B cell (primary cell): ENCODE results near the gene GPR143. TPM values are rescaled to one million over a fixed set of nuclear protein-coding genes. Genes with fewer than 3 reads are reported as not detected.

Source experiments
- ATAC-seq: fragments of 200-7000 bp; cut with Tn5 transposase; one replicate; pipeline ENCODE4 v1.10.0; 2021; ENCODE audit warnings: low read depth, mild to moderate bottlenecking, moderate number of reproducible peaks, moderate library complexity
- CTCF ChIA-PET: fragments of 350-600 bp; sonication (Branson Sonifier 250); formaldehyde crosslinking; loops from one replicate; lab custom pipeline; 2021; ENCODE audit warnings: antibody characterized with exemption, inconsistent platforms; lab: Charles Lee
- POLR2A ChIA-PET: fragments of 350-600 bp; sonication (Branson Sonifier 250); formaldehyde crosslinking; loops from one replicate; lab custom pipeline; 2021; ENCODE audit warnings: antibody characterized with exemption; lab: Charles Lee
- DNase-seq: peaks from one replicate; pipeline ENCODE4 v3.0.0; 2013
- H2AFZ ChIP-seq: 2 replicates; pipeline ENCODE4 v1.6.1; 2012; ENCODE audit warnings: mild to moderate bottlenecking, low read depth, low read length; ENCODE audit not compliant: insufficient read depth, poor library complexity, severe bottlenecking
- H3K27ac ChIP-seq, 2 donors: 1 replicate in 1 of 2; 2 replicates in 1 of 2; pipeline ENCODE4 v1.5.1; 2012 to 2013; ENCODE audit warnings: low read length in 2 of 2, mild to moderate bottlenecking in 2 of 2, moderate library complexity in 1 of 2
- H3K27me3 ChIP-seq, 4 experiments: fragments of 200-600 bp in 1 of 4; sonication (generic) in 1 of 4; replicated peaks in 1 of 4; 1 replicate in 2 of 4; 2 replicates in 2 of 4; pipeline versions ENCODE4 v1.6.1 to v1.7.0; 2013 to 2016; ENCODE audit warnings: low read length in 3 of 4, mild to moderate bottlenecking in 2 of 4, mixed read lengths in 1 of 4, moderate library complexity in 1 of 4; ENCODE audit not compliant: insufficient read depth in 4 of 4, control insufficient read depth in 3 of 4; ENCODE audit errors: control extremely low read depth in 1 of 4
- H3K36me3 ChIP-seq, 2 experiments: replicated peaks in 1 of 2; 1 replicate in 1 of 2; 2 replicates in 1 of 2; pipeline versions ENCODE4 v1.6.1 to v1.7.1; 2013; ENCODE audit warnings: low read length in 1 of 2; ENCODE audit not compliant: insufficient read depth in 2 of 2, control insufficient read depth in 1 of 2; ENCODE audit errors: control extremely low read depth in 1 of 2, extremely low read depth in 1 of 2
- H3K4me1 ChIP-seq, 2 donors: fragments of 200-600 bp in 1 of 2; sonication (generic) in 1 of 2; 1 replicate in 1 of 2; 2 replicates in 1 of 2; pipeline versions ENCODE4 v1.5.1 to v1.6.1; 2013 to 2017; ENCODE audit warnings: low read length in 2 of 2; ENCODE audit not compliant: control insufficient read depth in 2 of 2, insufficient read depth in 2 of 2
- H3K4me2 ChIP-seq: replicated peaks from 2 replicates; pipeline ENCODE3; 2012; ENCODE audit warnings: mild to moderate bottlenecking, low read depth, low read length; ENCODE audit not compliant: poor library complexity, severe bottlenecking
- H3K4me3 ChIP-seq, 5 experiments: fragments of 200-600 bp in 1 of 5; sonication (generic) in 1 of 5; 1 replicate in 3 of 5; 2 replicates in 2 of 5; pipeline versions ENCODE4 v1.5.1 to v1.7.0; 2011 to 2016; ENCODE audit warnings: low read length in 4 of 5, mild to moderate bottlenecking in 4 of 5, low read depth in 2 of 5, control low read depth in 1 of 5, moderate library complexity in 1 of 5; ENCODE audit not compliant: insufficient read depth in 1 of 5; ENCODE audit errors: control extremely low read depth in 1 of 5, extremely low read depth in 1 of 5
- H3K79me2 ChIP-seq: fragments of 200-600 bp; sonication (generic); one replicate; pipeline ENCODE4 v1.6.0; 2016; ENCODE audit warnings: low read length; ENCODE audit not compliant: control insufficient read depth, insufficient read depth
- H3K9ac ChIP-seq: fragments of 200-600 bp; sonication (generic); 2 replicates; pipeline ENCODE4 v1.6.1; 2017; ENCODE audit warnings: mild to moderate bottlenecking, low read length, moderate library complexity
- H3K9me3 ChIP-seq, 3 donors: one replicate each; pipeline versions ENCODE4 v1.6.1 to v1.7.1; 2013; ENCODE audit warnings: low read length in 2 of 3; ENCODE audit not compliant: control insufficient read depth in 2 of 3, insufficient read depth in 1 of 3; ENCODE audit errors: control extremely low read depth in 1 of 3
- H4K20me1 ChIP-seq: 2 replicates; pipeline ENCODE4 v1.6.0; 2012; ENCODE audit warnings: mild to moderate bottlenecking, low read length; ENCODE audit not compliant: insufficient read depth, control insufficient read depth, poor library complexity, severe bottlenecking
- H3K27ac Mint-ChIP-seq: one replicate; pipeline ENCODE4 v1.8.0; 2021; ENCODE audit warnings: mixed read lengths
- H3K27me3 Mint-ChIP-seq: one replicate; pipeline ENCODE4 v1.8.0; 2021; ENCODE audit warnings: mixed read lengths
- H3K4me1 Mint-ChIP-seq: one replicate; pipeline ENCODE4 v1.8.0; 2021; ENCODE audit warnings: mixed read lengths
- H3K4me3 Mint-ChIP-seq: one replicate; pipeline ENCODE4 v1.8.0; 2021; ENCODE audit warnings: mixed read lengths
- H3K9me3 Mint-ChIP-seq: one replicate; pipeline ENCODE4 v1.8.0; 2022; ENCODE audit warnings: mixed read lengths; ENCODE audit not compliant: insufficient read depth
- CTCF ChIP-seq: fragments of 200-600 bp; IDR thresholded peaks from one replicate; pipeline ENCODE4 v1.8.0; 2022; ENCODE audit warnings: antibody characterized with exemption, mild to moderate bottlenecking
- EZH2 ChIP-seq: IDR thresholded peaks from 2 replicates; pipeline ENCODE4 v1.6.1; 2012; ENCODE audit warnings: borderline replicate concordance, low read depth, mild to moderate bottlenecking, moderate library complexity, low read length; ENCODE audit not compliant: insufficient read depth, poor library complexity, severe bottlenecking
- WGBS: methylation state at CpG from one replicate; pipeline ENCODE4 v1.1.5; 2013; ENCODE audit warnings: missing lambda C conversion rate; ENCODE audit not compliant: insufficient coverage; 5-methylcytosine and 5-hydroxymethylcytosine counted together
- intact Hi-C: fragments of 100-400 bp; cut with micrococcal nuclease; formaldehyde crosslinking; loops from one replicate; pipeline ENCODE4 v1.10.0; 2022
- polyA plus RNA-seq: library from polyadenylated mRNA; depleted of rRNA; stranded (reverse); fragments of >200 nt; gene quantifications from 2 replicates; pipeline ENCODE4 v1.2.3, GENCODE V29; 2012
- total RNA-seq, 2 donors: library from RNA; stranded (reverse); fragments of 120-200 nt in 1 of 2; gene quantifications; 1 replicate in 1 of 2; 2 replicates in 1 of 2; pipeline versions ENCODE4 v1.2.3 to v1.2.4, GENCODE V29; 2013 to 2022

Gene GPR143
- total and polyA plus RNA-seq, 2 donors (not counting 1 experiment from before 2014, with no cell fraction given): not detected

GRCh38 chrX:9730752-9731151 lies 34.9 kb downstream of the GPR143 start:
- Histone ChIP-seq H2AFZ (no peak overlapping the region), H3K4me3 (no peak overlapping the region), H3K9ac (no peak overlapping the region), H3K4me2 (no peak overlapping the region), H3K4me1 (no peaks in the 10 kb centered on the region), H3K9me3 (peaks cover 0 to 13% (median 3%) of the 10 kb centered on the region in 3 donors), H3K79me2 (no peaks in the 10 kb centered on the region), H3K27me3 (peaks cover 0 to 5% (median 0%) of the 10 kb centered on the region in 4 experiments), H3K36me3 (no peaks in the 10 kb centered on the region), H3K27ac (no peak overlapping the region), H4K20me1 (no peaks in the 10 kb centered on the region)
- TF ChIP-seq CTCF: no peak
- TF ChIP-seq EZH2: no peak
- Mint-ChIP-seq H3K9me3 (no peaks in the 10 kb centered on the region), H3K27ac (no peak overlapping the region), H3K27me3 (no peaks in the 10 kb centered on the region), H3K4me3 (no peak overlapping the region), H3K4me1 (no peaks in the 10 kb centered on the region)
- ChIA-PET POLR2A (no interaction called here), CTCF (no interaction called here)
- ATAC-seq: no peak
- no CpG with 5 or more reads among the region's 1 CpG for WGBS
- DNase-seq: no peak
- intact Hi-C loops: no loop called here

- Histone ChIP-seq H3K9ac (no peak overlapping the region), H2AFZ (no peak overlapping the region), H3K27me3 (peaks cover 0 to 5% (median 0%) of the 10 kb centered on the region in 4 experiments), H3K27ac (no peak overlapping the region), H3K4me3 (no peak overlapping the region), H3K4me2 (no peak overlapping the region), H3K9me3 (peaks cover 0 to 15% (median 3%) of the 10 kb centered on the region in 3 donors), H4K20me1 (no peaks in the 10 kb centered on the region), H3K4me1 (no peaks in the 10 kb centered on the region), H3K36me3 (no peaks in the 10 kb centered on the region), H3K79me2 (no peaks in the 10 kb centered on the region)
- DNase-seq (no peak), ATAC-seq (no peak)
- Mint-ChIP-seq H3K4me1 (no peaks in the 10 kb centered on the region), H3K27ac (no peak overlapping the region), H3K4me3 (no peak overlapping the region), H3K27me3 (no peaks in the 10 kb centered on the region), H3K9me3 (no peaks in the 10 kb centered on the region)
- no CpG with 5 or more reads among the region's 3 CpGs for WGBS
- intact Hi-C loops: no loop called here
- CTCF ChIA-PET: no interaction called here
- POLR2A ChIA-PET: no interaction called here
- TF ChIP-seq EZH2 (no peak), CTCF (no peak)
Measured at GRCh38 chrX:9730078-9730477, 35.6 kb downstream of the GPR143 start.
